T-helper 1 cell treated with Interleukin-12 subunit alpha and Interleukin-12 subunit beta and Interleukin-4 antibody, amounts not matched to agents 30 ng/mL and 1 ng/mL, for 36 hours (primary cell): ENCODE measurements around the gene GNGT1. TPM values are rescaled to one million over a fixed set of nuclear protein-coding genes. Genes with fewer than 3 reads are reported as not detected.
"Not testable (repeated sequence)": the region's sequence is repeated elsewhere in the genome, so short reads cannot be mapped to it uniquely, and the experiment has no call there.

Experiments
- intact Hi-C: fragments of 100-400 bp; cut with micrococcal nuclease; formaldehyde crosslinking; loops from one replicate; pipeline ENCODE4 v1.15.1; 2024
- total RNA-seq: library from RNA; stranded (reverse); gene quantifications from 2 replicates; pipeline ENCODE4 v1.2.3, GENCODE V29; 2022

The GNGT1 gene
- total RNA-seq, 1 donor from 2014 or later, result not detected

DNA sequence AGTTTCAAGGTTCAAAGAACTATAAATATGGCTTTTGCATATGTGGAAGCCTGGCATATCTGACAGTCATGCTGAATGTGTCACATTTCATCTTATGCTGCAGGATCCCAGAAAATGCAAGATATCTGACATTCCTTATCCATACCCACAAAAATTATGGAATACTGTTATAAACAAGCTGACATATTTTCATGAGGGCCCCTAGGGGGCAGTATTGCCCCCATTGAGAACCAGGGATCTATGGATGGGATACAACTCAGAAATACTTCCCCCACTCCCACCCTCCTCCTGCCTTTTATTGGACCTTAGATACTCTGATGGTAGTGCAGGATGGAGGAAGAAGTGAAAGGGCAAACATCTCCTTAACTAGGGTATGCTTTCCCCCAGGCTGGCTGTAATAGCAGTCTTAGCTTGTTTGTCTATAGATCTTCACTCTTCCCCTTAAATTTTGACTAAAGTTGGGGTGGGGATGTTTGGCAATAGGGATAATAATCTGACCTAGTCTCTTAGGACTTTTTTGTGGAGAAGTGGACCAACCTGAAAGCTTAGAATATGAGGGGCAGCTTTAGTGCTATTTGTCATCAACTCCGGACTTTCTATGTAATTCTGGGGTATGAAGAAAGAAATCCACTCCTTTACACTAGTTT, 3.5 kb upstream of the GNGT1 start:
- intact Hi-C loops, result loop anchor here (1.0 to 10.0 kb wide), 5 partner anchors 99 to 658 kb away; partner anchors contain the start of gene BET1

DNA sequence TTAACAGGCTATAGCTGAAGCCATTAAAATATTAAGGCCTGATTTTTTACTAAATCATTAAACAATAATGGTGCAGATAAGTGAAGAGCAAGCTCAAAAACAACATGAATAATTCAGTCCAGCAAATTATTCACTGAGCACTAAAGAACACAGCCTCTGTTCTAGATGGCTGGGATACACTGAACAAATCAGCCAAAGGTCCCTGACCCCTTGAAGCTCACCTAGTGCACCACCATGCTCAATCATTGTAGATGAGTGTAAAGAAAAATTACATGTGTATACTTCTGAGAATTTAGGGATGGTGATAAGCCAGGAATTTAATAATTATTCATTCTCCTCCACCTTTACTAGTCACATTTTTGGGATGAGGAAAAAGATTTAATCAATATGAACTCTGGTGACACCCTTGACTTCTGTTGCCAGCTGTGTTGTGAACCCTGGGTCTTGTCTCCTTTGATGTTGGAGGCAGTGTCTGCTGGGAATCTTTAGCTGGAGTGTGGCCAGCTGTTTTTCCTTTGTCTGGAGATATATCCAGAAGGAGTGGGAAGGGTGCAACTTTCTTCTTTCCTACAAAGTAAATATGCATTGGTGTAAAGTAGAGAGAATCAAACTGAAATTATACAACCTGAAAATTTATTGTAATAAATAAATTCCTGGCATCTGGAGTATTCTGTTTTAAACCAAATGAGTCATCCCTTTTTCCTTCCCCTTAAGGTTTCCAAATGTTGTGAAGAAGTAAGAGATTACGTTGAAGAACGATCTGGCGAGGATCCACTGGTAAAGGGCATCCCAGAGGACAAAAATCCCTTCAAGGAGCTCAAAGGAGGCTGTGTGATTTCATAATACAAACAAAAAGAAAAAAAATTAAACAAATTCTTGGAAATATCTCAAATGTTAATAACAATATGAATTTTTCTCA, 4.0 kb downstream of the GNGT1 start:
- intact Hi-C loops, result no loop called here

DNA sequence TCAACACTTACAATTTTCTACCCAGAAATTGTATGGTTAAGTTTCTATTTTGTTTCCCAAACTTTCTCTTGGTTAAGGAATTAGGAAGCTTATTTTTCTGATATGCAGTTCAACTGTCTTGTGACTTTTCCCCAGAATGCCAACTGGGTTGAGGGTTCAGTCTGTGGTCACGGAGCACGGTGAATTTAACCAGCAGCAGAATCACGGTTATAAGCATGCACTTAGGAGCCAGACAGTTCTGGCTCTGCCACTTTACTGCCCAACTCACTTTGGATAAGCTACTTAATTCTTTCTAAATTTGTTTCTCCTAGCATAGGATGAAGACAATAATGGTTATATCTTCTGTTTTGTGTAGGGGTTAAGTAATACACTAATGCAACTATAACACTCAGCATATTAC, 4.9 kb downstream of the GNGT1 start:
- intact Hi-C loops, result not testable (repeated sequence)

- intact Hi-C loops, result not testable (repeated sequence)
Observed at GRCh38 chr7:93911661-93912060, 5.3 kb downstream of the GNGT1 start.

GRCh38 chr7:93913197-93913596, 6.8 kb downstream of the GNGT1 start:
- intact Hi-C loops, result no loop called here

DNA sequence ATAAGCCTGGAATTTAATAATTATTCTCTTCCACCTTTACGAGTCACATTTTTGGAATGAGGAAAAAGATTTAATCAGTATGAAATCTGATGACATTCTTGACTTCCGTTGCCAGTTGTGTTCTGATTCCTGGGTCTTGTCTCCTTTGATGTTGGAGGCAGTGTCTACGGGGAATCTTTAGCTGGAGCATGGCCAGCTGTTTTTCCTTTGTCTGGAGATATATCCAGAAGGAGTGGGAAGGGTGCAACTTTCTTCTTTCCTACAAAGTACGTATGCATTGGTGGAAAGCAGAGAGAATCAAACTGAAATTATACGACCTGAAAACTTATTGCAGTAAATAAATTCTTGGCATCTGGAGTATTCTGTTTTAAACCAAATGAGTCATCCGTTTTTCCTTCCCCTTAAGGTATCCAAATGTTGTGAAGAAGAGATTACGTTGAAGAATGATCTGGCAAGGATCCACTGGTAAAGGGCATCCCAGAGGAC, 8.3 kb downstream of the GNGT1 start:
- intact Hi-C loops, result no loop called here

- intact Hi-C loops, result not testable (repeated sequence)
Observed at GRCh38 chr7:93915206-93915842, 9.0 kb downstream of the GNGT1 start.

DNA sequence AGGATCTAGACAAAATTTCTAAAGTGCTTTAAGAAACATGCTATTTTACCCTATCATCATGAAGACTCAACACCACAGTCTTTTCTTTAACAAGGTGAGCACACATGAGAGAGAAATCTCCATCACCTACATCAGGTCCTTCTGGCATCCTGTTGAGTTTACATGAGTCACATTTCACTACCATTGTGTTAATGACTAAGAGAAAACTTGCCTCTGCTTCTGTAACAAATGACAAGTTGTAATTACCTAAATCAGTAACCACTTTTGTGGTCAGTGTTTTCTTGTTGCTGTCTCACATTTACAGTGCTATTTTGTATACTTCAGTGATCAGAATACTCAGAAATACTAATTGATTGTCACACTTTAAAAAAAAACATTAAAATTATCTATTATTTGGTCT, 9.5 kb downstream of the GNGT1 start:
- intact Hi-C loops, result not testable (repeated sequence)

DNA sequence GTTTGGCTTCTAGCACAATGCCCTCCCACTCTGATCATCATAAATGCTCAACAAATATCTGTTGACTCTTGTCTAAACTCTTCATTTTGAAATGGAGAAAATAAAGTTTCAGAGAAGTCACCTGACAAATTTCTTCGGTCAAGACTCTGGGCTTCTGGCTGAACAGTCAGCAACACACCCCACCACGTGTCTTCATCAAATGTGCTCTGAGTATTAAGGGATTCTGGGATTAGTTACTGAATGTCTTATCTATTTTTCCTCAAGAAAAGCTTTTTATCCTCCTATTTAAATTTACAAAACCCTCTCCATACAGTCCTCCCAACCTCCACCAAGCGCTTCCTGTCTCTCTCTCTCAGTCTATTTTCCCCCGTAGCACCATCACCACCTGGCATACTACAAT, 9.9 kb downstream of the GNGT1 start:
- intact Hi-C loops, result not testable (repeated sequence)

DNA sequence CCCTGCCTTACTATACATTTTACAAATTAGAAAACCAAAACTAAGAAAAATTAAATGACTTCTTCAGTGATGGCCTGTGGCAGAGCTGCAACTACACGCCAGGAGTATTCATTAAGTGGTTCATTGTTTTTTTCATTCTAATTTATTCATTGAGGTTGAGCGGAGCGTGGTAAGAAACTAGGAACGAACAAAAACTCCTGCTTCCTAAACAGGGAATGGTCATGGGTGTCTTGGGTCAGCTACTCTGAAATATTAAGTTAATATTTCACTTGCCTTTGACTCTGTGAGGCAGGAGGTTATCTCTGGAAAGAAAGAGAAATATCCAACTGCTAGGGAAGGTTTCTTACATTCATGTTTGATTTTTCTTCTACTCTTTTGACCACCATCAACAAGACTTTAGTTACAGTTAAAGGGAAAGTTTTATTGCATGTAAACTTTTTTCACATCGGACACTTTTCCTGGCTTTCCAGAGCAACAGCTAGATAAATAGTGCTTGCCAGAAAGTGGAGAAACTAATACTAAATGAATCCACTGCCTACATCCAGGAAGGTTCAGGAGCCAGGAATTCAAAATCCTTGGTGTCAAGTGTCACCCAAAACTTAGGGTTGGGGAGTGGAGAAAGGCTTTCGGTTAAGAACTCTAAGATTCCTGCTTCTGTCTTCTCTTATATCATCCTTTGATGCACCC, 14.3 kb downstream of the GNGT1 start:
- intact Hi-C loops, result no loop called here

DNA sequence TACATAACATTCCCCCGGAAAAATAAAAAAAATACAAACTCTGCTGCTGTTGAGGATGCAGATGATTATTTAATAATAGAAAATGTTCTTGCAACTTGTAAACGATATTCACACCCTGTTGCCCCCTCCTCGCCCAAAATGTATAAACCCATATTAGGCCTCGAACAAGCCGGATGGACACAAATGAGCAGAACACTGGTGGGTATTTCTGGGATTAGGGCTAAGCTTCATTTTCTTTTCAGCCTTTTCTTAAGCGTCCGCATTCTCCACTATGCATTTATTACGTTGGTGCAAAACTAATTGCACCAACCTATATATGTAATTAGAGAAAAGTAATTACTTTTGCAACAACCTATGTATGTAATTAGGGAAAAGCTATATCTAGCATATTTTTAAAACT, 14.8 kb downstream of the GNGT1 start:
- intact Hi-C loops, result no loop called here

DNA sequence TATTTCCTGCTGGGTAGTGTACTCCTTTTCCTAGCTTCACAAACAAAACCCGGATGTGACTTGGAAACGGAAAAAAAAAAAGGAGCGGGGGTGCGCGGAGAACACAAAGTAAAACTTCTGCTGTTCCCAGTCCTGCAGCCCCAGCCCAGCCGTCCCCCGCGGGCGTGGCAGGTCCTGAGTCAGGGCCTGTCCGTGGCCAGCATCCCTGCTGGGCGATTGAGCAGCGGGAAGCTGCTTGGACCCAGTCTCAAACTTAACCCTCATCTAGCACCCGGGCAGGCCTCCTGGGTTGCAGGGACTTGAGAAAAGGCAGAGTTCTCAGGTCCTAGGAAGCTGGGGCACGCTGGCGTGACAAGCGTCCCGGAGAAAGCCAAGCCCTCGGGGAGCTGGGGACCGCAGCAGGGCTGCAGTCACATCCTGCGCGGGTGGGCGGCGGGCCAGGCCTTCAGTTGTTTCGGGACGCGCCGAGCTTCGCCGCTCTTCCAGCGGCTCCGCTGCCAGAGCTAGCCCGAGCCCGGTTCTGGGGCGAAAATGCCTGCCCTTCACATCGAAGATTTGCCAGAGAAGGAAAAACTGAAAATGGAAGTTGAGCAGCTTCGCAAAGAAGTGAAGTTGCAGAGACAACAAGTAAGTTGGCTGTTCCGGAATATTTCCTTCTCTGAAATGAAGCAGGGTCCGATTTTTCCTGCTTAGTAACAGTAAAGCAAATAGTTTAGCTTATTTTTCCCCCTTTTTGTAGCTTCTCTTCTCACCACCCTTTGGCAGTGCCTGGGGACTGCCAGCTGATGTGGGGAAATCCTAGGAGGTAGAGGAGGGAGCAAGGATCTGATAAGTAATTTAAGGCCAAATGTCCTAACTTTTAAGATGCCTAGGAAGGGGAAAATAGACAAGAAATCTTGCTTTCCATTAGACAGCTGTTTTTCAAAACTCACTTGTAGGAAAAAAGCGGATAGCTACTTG, 15.5 kb downstream of the GNGT1 start, which contains the start of gene GNG11:
Gene GNG11, plus strand, starts transcription at position 129 of the 960 bp plus-strand sequence. Its CDS starts 403 bp downstream, at position 532.
- intact Hi-C loops, result no loop called here

- intact Hi-C loops, result no loop called here
Observed at GRCh38 chr7:93923296-93923695, 16.9 kb downstream of the GNGT1 start.

- intact Hi-C loops, result no loop called here
Observed at GRCh38 chr7:93923942-93924341, 17.6 kb downstream of the GNGT1 start.

GRCh38 chr7:93926800-93927199, 20.4 kb downstream of the GNGT1 start:
- intact Hi-C loops, result no loop called here

GRCh38 chr7:93927585-93927984, 21.2 kb downstream of the GNGT1 start:
- intact Hi-C loops, result no loop called here

DNA sequence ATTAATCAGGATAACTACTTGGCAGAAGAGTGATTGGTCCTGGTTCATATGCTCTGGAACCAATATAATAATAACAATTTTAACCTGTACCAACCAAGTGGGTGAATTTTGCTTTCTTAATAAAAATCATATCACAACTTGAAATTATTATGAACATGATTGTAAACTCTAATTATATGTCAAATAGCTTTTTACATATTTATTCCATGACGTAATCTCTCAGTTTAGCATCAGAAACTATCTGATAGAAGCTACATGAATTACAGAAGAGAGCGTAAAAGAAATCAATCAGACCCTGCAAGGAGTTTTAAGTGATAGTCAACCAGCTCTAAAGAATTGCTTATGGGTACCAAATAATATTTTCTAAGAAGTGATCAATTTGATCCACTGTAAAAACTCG, 25.3 kb downstream of the GNGT1 start:
- intact Hi-C loops, result no loop called here

DNA sequence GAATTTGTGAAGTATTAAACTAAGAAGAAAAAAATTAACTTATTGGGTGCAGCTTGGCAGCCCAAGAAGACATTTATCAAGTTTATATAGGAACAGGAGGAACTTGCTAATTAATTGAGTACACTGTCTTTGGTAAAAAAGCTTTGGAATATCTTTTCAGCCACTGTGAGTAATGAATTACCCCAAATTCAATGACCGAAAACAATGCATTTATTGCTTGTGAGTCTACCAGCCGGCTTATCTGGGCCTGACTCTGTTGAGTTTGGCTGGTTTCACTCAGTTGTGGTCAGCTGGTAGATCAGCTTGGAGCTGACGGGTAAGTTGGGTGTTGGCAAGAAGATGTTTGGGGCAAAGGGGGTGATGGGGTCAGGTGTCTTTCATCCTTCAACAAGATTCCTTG, 26.8 kb downstream of the GNGT1 start:
- intact Hi-C loops, result no loop called here

GRCh38 chr7:93935102-93935501, 28.7 kb downstream of the GNGT1 start:
- intact Hi-C loops, result no loop called here

DNA sequence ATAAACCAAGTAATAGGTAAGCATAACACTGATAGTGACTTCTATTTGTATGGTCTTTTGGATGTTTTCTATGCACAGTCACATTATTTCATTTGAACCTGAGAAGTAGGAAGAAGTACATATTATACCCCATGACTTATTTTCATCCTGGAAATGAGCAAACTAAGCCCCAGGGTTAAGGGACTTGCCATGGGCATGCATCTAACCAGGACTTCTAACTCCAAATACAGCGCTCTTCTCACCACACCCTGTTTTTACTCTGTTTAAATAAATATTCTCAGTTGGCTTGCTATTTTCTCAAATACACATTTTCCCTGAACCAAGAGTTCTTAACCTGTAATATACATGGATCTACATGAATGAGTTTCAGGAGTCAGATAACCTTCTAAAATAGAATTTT, 31.5 kb downstream of the GNGT1 start:
- intact Hi-C loops, result no loop called here
